Subcutaneous abdominal adipose tissue (tissue), 5 donors: Measurements from ENCODE around the gene UPF2.

Experiments
- H3K27ac ChIP-seq: one replicate; pipeline ENCODE4 v1.7.0; 2013; ENCODE audit warnings: low read depth, mild to moderate bottlenecking, inconsistent platforms, low read length, moderate library complexity
- H3K27me3 ChIP-seq, 5 donors: one replicate each; pipeline ENCODE4 v1.7.0; 2013; ENCODE audit warnings: low read length in 5 of 5, inconsistent platforms in 1 of 5; ENCODE audit not compliant: control insufficient read depth in 5 of 5, insufficient read depth in 4 of 5
- H3K36me3 ChIP-seq, 5 donors: one replicate each; pipeline ENCODE4 v1.7.0; 2013; ENCODE audit warnings: low read length in 5 of 5; ENCODE audit not compliant: control insufficient read depth in 5 of 5, insufficient read depth in 5 of 5
- H3K4me1 ChIP-seq, 5 donors: one replicate each; pipeline ENCODE4 v1.7.0; 2013; ENCODE audit warnings: low read length in 5 of 5, mild to moderate bottlenecking in 3 of 5, moderate library complexity in 1 of 5; ENCODE audit not compliant: control insufficient read depth in 5 of 5, insufficient read depth in 5 of 5
- H3K4me3 ChIP-seq, 5 donors: one replicate each; pipeline ENCODE4 v1.7.0; 2013; ENCODE audit warnings: low read length in 5 of 5, low read depth in 1 of 5
- H3K9ac ChIP-seq, 5 donors: one replicate each; pipeline ENCODE4 v1.7.0; 2013; ENCODE audit warnings: low read length in 5 of 5, mild to moderate bottlenecking in 4 of 5, moderate library complexity in 3 of 5
- H3K9me3 ChIP-seq, 5 donors: one replicate each; pipeline ENCODE4 v1.7.0; 2013; ENCODE audit warnings: low read length in 5 of 5; ENCODE audit not compliant: control insufficient read depth in 5 of 5
- donor health status: healthy.
- donor health status: healthy.
- donor health status: healthy.
- donor health status: healthy.
- donor health status: healthy.

UPF2 gene

DNA sequence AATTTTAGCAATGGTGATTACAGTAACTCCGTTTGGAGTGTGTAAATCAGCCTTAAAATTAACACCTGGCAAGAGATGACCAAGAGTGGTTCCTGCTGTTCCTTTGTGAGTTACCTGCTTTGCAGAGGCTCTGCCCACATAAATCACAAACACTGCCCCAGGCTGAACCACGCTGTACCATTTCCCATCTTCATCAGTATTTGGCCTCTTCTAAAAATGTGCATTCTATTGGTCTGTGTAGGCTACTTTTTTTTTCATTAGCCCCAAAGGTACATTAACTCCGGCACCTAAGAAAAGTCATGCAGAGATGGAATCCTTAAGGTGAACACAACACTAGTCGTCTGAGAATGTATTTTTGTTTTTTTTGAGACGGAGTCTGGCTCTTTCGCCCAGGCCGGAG lies 123.3 kb downstream of the UPF2 start:
- no peak overlapping the region for H3K9ac ChIP-seq
- peaks cover 17 to 41% (median 35%) of the 10 kb centered on the region in 5 donors for H3K36me3 ChIP-seq
- no peaks in the 10 kb centered on the region for H3K9me3 ChIP-seq
- H3K27ac ChIP-seq = no peak overlapping the region
- H3K27me3 ChIP-seq = no peaks in the 10 kb centered on the region
- no peaks in the 10 kb centered on the region for H3K4me1 ChIP-seq
- H3K4me3 ChIP-seq = no peak overlapping the region

DNA sequence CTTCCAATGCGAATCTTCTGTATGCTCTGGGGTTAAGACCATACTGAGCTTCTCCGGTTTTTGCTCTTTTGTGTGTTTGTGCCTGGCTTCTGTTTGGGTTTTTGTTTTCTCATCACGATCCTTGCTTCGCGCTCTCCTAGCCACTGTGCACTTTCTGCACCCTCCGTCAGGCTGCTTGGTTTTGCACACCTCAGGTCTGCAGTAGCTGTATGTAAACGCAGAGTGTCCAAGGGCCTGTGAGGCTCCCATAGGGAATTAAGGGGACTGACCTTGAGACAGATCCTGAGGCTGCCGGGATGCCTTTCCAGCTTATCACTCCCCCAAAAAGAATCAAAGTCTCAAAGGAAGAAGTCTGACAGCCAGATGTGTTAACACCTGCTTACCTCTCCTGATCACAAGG lies 124.2 kb downstream of the UPF2 start:
- H3K9ac ChIP-seq = no peak overlapping the region
- H3K27me3 ChIP-seq = no peaks in the 10 kb centered on the region
- peaks cover 17 to 38% (median 35%) of the 10 kb centered on the region in 5 donors for H3K36me3 ChIP-seq
- no peaks in the 10 kb centered on the region for H3K4me1 ChIP-seq
- no peaks in the 10 kb centered on the region for H3K9me3 ChIP-seq
- H3K27ac ChIP-seq = no peak overlapping the region
- no peak overlapping the region for H3K4me3 ChIP-seq

DNA sequence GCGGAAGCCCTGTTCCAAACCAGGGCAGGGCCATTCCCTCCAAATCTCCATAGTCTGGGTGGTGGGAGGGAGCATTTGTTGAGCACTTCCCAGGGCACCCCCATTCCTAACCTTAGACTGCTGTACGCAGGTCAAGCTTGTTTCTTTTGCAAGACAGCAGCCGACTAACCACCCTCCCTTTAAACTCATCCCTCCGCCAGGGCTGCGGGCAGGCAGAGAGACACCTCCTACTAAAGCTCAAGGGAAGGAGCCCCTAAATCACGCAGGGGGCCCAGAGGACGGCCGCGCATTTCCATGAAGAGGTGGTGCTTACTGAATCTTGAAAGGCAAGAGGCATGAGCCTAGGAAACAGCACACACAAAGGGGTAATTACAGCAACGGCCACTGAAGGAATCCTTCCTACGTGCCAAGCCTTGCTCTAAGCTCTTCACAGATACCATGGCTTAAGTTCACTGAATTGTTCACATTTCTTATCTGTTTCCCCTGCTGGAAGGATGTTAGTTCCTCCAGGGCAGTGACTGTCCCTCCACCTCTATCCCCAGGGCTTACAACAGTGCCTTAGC lies 129.4 kb downstream of the UPF2 start:
- Histone ChIP-seq H3K9me3 (no peaks in the 10 kb centered on the region), H3K4me1 (peaks cover 0 to 5% (median 3%) of the 10 kb centered on the region in 5 donors), H3K9ac (no peak overlapping the region), H3K27me3 (peaks cover 0 to 9% (median 3%) of the 10 kb centered on the region in 5 donors), H3K4me3 (no peak overlapping the region), H3K27ac (no peak overlapping the region), H3K36me3 (no peaks in the 10 kb centered on the region)

DNA sequence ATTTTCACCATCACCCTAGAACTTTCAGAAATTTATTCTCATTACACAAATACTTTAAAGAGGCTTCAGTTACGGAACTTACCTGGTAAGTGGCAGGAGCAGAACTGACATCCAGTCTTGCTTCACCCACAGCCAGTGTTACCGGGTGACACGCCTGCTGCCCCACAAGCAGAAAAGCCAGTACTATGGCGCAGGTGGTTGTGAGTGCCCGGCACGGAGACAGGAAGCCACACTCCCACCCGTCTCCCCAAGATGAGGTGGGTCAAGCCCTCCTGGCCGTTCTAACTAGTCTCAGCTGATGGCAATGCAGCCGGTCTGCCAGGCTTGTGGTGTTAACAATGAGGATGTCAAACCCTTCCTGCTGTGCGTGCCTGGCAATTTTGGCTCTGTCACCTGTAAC lies 132.5 kb downstream of the UPF2 start:
- Histone ChIP-seq H3K4me1 (peaks cover 0 to 5% (median 3%) of the 10 kb centered on the region in 5 donors), H3K36me3 (no peaks in the 10 kb centered on the region), H3K27ac (no peak overlapping the region), H3K9me3 (no peaks in the 10 kb centered on the region), H3K27me3 (peaks cover 0 to 9% (median 3%) of the 10 kb centered on the region in 5 donors), H3K9ac (no peak overlapping the region), H3K4me3 (no peak overlapping the region)

DNA sequence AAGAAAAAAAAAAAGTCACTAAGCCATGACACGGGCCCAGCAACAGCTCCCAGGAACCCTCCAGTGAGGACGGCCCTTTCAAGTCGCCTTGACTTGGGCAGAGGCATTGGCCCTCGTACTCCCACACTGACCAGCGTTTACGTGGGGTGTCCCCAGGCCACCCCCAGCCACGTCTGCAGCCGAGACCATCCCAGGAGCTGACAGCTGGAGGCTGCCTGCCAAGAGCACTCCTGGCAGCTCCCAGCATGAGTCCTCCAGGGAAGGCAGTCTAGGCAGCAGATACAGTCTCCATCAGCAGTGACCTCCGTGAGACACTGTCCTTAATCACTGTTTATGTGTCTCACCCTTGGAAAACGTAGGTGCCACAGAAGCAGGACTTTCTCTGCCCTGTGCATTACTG lies 133.0 kb downstream of the UPF2 start:
- no peak overlapping the region for H3K9ac ChIP-seq
- no peaks in the 10 kb centered on the region for H3K9me3 ChIP-seq
- H3K27ac ChIP-seq = no peak overlapping the region
- no peaks in the 10 kb centered on the region for H3K36me3 ChIP-seq
- peaks cover 0 to 5% (median 3%) of the 10 kb centered on the region in 5 donors for H3K4me1 ChIP-seq
- H3K4me3 ChIP-seq = no peak overlapping the region
- H3K27me3 ChIP-seq = peaks cover 0 to 9% (median 3%) of the 10 kb centered on the region in 5 donors

DNA sequence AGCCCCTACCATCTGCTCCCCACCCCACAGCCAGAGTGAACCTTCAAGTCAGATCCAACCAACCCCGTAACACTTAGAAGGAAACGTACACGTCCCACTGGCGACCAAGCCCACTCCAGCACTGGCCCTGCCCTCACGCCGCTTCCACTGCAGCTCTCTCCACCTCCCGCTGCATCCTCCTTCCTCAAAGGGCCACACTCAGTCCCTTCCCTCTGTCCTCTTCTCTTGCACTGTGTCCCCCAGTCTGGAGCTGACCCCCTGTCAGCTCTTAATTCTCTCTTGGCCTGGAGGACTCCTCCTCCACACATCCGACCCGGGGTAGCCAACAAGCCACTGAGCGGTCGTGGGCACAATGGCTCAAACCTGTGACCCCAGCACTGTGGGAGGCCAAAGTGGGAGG lies 133.6 kb downstream of the UPF2 start:
- Histone ChIP-seq H3K9me3 (no peaks in the 10 kb centered on the region), H3K27ac (no peak overlapping the region), H3K4me1 (peaks cover 0 to 5% (median 3%) of the 10 kb centered on the region in 5 donors), H3K27me3 (peaks cover 0 to 9% (median 3%) of the 10 kb centered on the region in 5 donors), H3K4me3 (no peak overlapping the region), H3K36me3 (no peaks in the 10 kb centered on the region), H3K9ac (no peak overlapping the region)

DNA sequence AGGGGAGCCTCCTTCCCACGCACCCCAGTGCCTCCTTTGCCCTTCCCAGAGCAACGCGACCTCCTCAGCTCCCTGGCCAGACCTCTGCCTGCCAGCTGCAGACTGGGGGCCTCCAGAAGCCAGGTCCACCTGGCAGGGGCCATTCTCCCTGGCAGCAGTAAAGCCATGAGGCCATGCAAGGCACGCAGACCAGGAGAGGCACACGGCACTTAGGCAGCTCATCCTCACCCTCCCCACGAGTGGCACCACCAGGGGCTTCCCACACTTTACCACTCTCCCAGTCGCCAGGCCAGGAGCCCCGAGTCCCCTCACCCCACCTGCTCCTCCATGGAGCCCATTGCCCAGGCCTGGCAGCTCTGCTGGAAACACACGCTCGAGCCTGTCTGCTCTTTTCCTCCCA lies 134.1 kb downstream of the UPF2 start:
- Histone ChIP-seq H3K4me1 (peaks cover 0 to 5% (median 3%) of the 10 kb centered on the region in 5 donors), H3K36me3 (no peaks in the 10 kb centered on the region), H3K27me3 (peaks cover 0 to 9% (median 3%) of the 10 kb centered on the region in 5 donors), H3K4me3 (no peak overlapping the region), H3K9me3 (no peaks in the 10 kb centered on the region), H3K27ac (no peak overlapping the region), H3K9ac (no peak overlapping the region)

DNA sequence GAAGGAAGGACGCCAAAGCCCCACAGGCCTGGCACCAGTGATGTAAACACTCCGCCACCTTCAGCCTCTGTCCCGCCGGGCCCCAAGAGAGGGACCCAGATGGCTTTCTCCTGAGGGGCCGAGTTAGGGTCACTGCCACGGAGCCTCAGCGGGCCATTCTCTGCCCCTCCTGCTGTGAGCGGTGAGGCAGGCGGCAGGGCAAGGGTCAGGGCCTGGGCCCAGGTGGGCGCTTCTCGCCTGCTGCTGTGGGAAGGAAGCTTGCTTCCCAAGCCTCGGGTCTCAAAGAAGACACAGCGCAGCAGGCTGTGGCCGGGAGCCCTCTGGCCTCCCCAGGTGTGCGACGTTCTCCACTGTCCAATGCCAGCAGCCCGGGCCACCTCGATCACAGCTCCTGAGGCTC lies 134.7 kb downstream of the UPF2 start:
- no peak overlapping the region for H3K9ac ChIP-seq
- H3K27me3 ChIP-seq = peaks cover 0 to 9% (median 3%) of the 10 kb centered on the region in 5 donors
- no peaks in the 10 kb centered on the region for H3K36me3 ChIP-seq
- no peak overlapping the region for H3K27ac ChIP-seq
- H3K9me3 ChIP-seq = no peaks in the 10 kb centered on the region
- no peak overlapping the region for H3K4me3 ChIP-seq
- H3K4me1 ChIP-seq = peaks cover 0 to 5% (median 1%) of the 10 kb centered on the region in 5 donors

DNA sequence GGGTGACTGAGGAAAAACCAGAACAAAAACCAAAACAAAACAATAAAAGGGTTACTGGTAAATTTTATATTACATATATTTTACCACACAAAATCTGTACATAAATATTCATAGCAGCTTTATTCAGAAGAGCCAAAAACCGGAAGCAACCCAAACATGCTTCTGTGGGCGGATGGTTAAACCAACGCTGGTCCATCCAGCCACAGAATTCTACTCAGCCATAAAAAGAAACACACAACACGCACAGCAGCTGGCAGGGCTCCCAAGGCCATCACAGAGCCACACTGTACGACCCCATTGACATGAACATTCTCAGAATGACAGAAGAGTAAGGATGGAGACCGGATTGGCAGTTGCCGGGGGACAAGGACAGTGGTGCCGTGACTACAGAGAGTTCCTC lies 135.9 kb downstream of the UPF2 start:
- H3K4me3 ChIP-seq = no peak overlapping the region
- H3K36me3 ChIP-seq = no peaks in the 10 kb centered on the region
- no peak overlapping the region for H3K27ac ChIP-seq
- no peak overlapping the region for H3K9ac ChIP-seq
- no peaks in the 10 kb centered on the region for H3K9me3 ChIP-seq
- peaks cover 0 to 5% (median 0%) of the 10 kb centered on the region in 5 donors for H3K4me1 ChIP-seq
- peaks cover under 1 to 12% (median 6%) of the 10 kb centered on the region in 5 donors for H3K27me3 ChIP-seq

DNA sequence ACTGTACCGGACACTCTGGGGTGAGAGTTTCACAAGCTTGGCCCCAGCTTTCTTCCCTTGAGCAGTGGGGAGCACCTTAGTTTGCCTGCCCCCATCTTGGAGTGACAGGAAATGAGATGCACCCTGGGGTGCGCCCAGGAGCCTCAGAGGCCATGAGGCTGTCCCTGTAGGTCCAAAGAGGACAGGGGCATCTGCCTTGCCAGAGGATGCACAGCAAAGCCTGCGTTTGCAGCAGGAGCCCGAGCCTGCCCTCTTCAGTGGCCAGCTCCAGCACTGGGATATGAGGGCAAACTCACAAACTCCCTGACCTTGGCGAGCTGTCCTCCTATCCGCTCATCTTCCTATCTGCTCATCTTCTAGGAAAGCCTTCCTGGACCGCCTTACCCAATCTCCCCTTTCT lies 140.0 kb downstream of the UPF2 start:
- H3K4me3 ChIP-seq = no peak overlapping the region
- H3K27me3 ChIP-seq = peaks cover 3 to 11% (median 5%) of the 10 kb centered on the region in 5 donors
- H3K9ac ChIP-seq = no peak overlapping the region
- no peaks in the 10 kb centered on the region for H3K4me1 ChIP-seq
- H3K9me3 ChIP-seq = no peaks in the 10 kb centered on the region
- no peaks in the 10 kb centered on the region for H3K36me3 ChIP-seq
- H3K27ac ChIP-seq = no peak overlapping the region
